Panc1 (cell line): ENCODE results near the gene TSPYL4.

ENCODE experiments used
- CTCF ChIP-seq: fragments of 450-650 bp; IDR thresholded peaks from 2 replicates; pipeline ENCODE4 v1.5.1; 2017; ENCODE audit warnings: mild to moderate bottlenecking
- POLR2AphosphoS5 ChIP-seq: IDR thresholded peaks from 2 replicates; pipeline ENCODE4 v1.6.1; 2012; ENCODE audit warnings: mild to moderate bottlenecking, low read depth, low read length, moderate library complexity
- REST ChIP-seq, 2 experiments: IDR thresholded peaks; 2 replicates each; pipeline ENCODE4 v1.6.1; 2011 to 2012; ENCODE audit warnings: low read depth in 2 of 2, control low read depth in 1 of 2, low read length in 1 of 2, mild to moderate bottlenecking in 1 of 2, moderate library complexity in 1 of 2; ENCODE audit not compliant: insufficient read depth in 1 of 2
- SIN3A ChIP-seq: IDR thresholded peaks from 2 replicates; pipeline ENCODE4 v1.6.1; 2012; ENCODE audit warnings: low read depth, mild to moderate bottlenecking, low read length, moderate library complexity, borderline replicate concordance; ENCODE audit not compliant: insufficient read depth

DNA sequence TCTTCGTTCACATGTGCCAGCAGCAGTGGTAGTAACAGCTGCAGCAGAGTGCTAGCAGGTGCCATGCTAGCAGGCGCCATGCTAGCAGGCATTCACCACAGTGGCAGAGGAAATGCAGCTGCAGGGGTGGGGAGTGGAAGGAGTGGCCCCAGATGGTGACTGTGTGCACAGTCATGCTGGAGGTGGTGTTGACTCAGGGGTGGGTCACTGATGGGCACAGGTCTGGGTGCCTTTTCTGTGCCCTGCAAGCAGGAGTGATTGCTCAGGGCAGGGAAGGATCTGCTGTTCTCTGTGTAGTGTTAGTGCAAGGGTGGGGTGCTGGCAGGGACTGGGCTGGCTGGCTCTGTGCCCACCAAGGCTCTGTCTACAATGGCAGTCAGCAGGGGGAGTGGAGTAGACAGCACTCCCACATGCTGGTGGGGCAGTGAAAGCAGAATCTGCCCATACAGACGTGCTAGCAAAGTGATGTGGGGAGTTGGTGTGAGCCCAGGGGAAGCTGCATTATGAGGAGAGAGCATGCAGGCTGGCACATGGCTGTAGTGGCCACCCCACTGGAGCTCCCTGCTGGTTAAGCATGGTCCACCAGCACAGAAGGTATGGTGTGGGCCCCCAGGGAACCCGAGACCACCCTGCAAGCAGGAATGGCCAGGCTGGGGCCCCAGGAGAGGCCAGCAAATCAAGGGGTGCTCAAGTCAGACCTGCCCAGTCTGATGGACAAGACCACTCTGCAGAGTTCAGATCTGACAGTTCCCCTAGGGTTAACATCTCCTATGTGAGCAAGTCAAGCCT, 11.4 kb upstream of the TSPYL4 start:
- TF ChIP-seq CTCF, result no peak
- TF ChIP-seq REST (IDR thresholded peaks at IDR 0.05; ENCODE audit: insufficient read depth in 1 of 2, low read depth in 2 of 2, low read length in 1 of 2), result no peak
- no peak for TF ChIP-seq POLR2AphosphoS5
- no peak for TF ChIP-seq SIN3A
